NCI-H1694 treated with DMSO at 0.1 percent for 48 hours (cell line): Measurements from ENCODE around the gene GABBR2.

Source experiments
- DNase-seq: peaks from one replicate; lab custom pipeline; 2025; lab: John Stamatoyannopoulos, UW

The GABBR2 gene

GRCh38 chr9:98634685-98635336 lies 73.9 kb downstream of the GABBR2 start:
- no peak for DNase-seq

- no peak for DNase-seq
These were observed 75.9 kb downstream of the GABBR2 start for GRCh38 chr9:98632839-98633238.

GRCh38 chr9:98627296-98627695 lies 81.4 kb downstream of the GABBR2 start:
- no peak for DNase-seq

- DNase-seq = no peak
These were observed 83.0 kb downstream of the GABBR2 start for GRCh38 chr9:98625728-98626127.

GRCh38 chr9:98619788-98620187 lies 88.9 kb downstream of the GABBR2 start:
- DNase-seq = no peak

GRCh38 chr9:98615633-98616032 lies 93.1 kb downstream of the GABBR2 start:
- DNase-seq = no peak

- DNase-seq = no peak
These were observed 93.8 kb downstream of the GABBR2 start for GRCh38 chr9:98614941-98615340.

GRCh38 chr9:98612061-98612752 lies 96.5 kb downstream of the GABBR2 start:
- DNase-seq = no peak

- DNase-seq = no peak
These were observed 97.4 kb downstream of the GABBR2 start for GRCh38 chr9:98611319-98611718.

- no peak for DNase-seq
These were observed 98.0 kb downstream of the GABBR2 start for GRCh38 chr9:98610711-98611110.

GRCh38 chr9:98610211-98610610 lies 98.5 kb downstream of the GABBR2 start:
- DNase-seq = no peak

- DNase-seq = no peak
These were observed 99.1 kb downstream of the GABBR2 start for GRCh38 chr9:98609646-98610045.

- no peak for DNase-seq
These were observed 100.9 kb downstream of the GABBR2 start for GRCh38 chr9:98607787-98608186.

- no peak for DNase-seq
These were observed 101.6 kb downstream of the GABBR2 start for GRCh38 chr9:98607152-98607551.

- no peak for DNase-seq
These were observed 102.0 kb downstream of the GABBR2 start for GRCh38 chr9:98606730-98607129.

- no peak for DNase-seq
These were observed 103.6 kb downstream of the GABBR2 start for GRCh38 chr9:98605116-98605515.

- no peak for DNase-seq
These were observed 104.8 kb downstream of the GABBR2 start for GRCh38 chr9:98603821-98604383.

GRCh38 chr9:98602839-98603500 lies 105.8 kb downstream of the GABBR2 start:
- DNase-seq = no peak

GRCh38 chr9:98600631-98601030 lies 108.1 kb downstream of the GABBR2 start:
- DNase-seq = no peak

- no peak for DNase-seq
These were observed 109.0 kb downstream of the GABBR2 start for GRCh38 chr9:98599566-98600216.

- no peak for DNase-seq
These were observed 109.9 kb downstream of the GABBR2 start for GRCh38 chr9:98598861-98599260.

- DNase-seq = no peak
These were observed 111.4 kb downstream of the GABBR2 start for GRCh38 chr9:98597236-98597771.
